Neural progenitor cell (in vitro differentiated cells): Measurements from ENCODE around the gene OR52D1. TPM values are rescaled to one million over a fixed set of nuclear protein-coding genes. Genes with fewer than 3 reads are reported as not detected.

Source experiments
- DNase-seq: peaks from one replicate; pipeline ENCODE4 v3.0.0-alpha.2; 2016; ENCODE audit warnings: low spot score
- H2AFZ ChIP-seq: fragments of 200-600 bp; sonication (generic); replicated peaks from 2 replicates; pipeline ENCODE4 v1.6.1; 2016; ENCODE audit warnings: antibody characterized with exemption
- H3F3A ChIP-seq: fragments of 200-600 bp; sonication (generic); 2 replicates; pipeline ENCODE4 v1.6.1; 2016; ENCODE audit warnings: antibody characterized with exemption, low read depth
- H3K27ac ChIP-seq: fragments of 200-600 bp; sonication (generic); 2 replicates; pipeline ENCODE4 v1.5.1; 2016; ENCODE audit warnings: mild to moderate bottlenecking
- H3K27me3 ChIP-seq: fragments of 200-600 bp; sonication (generic); 2 replicates; pipeline ENCODE4 v1.6.1; 2016; ENCODE audit warnings: mild to moderate bottlenecking, moderate library complexity
- H3K36me3 ChIP-seq: fragments of 200-600 bp; sonication (generic); 2 replicates; pipeline ENCODE4 v1.5.1; 2016
- H3K4me1 ChIP-seq: fragments of 200-600 bp; sonication (generic); 2 replicates; pipeline ENCODE4 v1.6.1; 2016; ENCODE audit warnings: mixed run types
- H3K4me2 ChIP-seq: fragments of 200-600 bp; sonication (generic); 2 replicates; pipeline ENCODE4 v1.6.1; 2016
- H3K4me3 ChIP-seq: fragments of 200-600 bp; sonication (generic); 2 replicates; pipeline ENCODE4 v1.5.1; 2016
- H3K79me2 ChIP-seq: fragments of 200-600 bp; sonication (generic); 2 replicates; pipeline ENCODE4 v1.6.1; 2016; ENCODE audit warnings: low read depth
- H3K9ac ChIP-seq: fragments of 200-600 bp; sonication (generic); 2 replicates; pipeline ENCODE4 v1.6.1; 2016
- H3K9me3 ChIP-seq: fragments of 200-600 bp; sonication (generic); 2 replicates; pipeline ENCODE4 v1.5.1; 2016; ENCODE audit warnings: low read depth
- H4K20me1 ChIP-seq: fragments of 200-600 bp; sonication (generic); 2 replicates; pipeline ENCODE4 v1.6.1; 2016; ENCODE audit warnings: low read depth
- H3K27ac Mint-ChIP-seq: 3 replicates; pipeline ENCODE4 v1.8.0; 2021; ENCODE audit warnings: mixed read lengths
- H3K27me3 Mint-ChIP-seq: 2 replicates; pipeline ENCODE4 v1.8.0; 2022; ENCODE audit warnings: low read depth, mild to moderate bottlenecking, inconsistent platforms, moderate library complexity, mixed read lengths; ENCODE audit not compliant: insufficient read depth
- H3K36me3 Mint-ChIP-seq: 3 replicates; pipeline ENCODE4 v1.8.0; 2021; ENCODE audit warnings: mixed read lengths
- H3K4me1 Mint-ChIP-seq: 3 replicates; pipeline ENCODE4 v1.8.0; 2021; ENCODE audit warnings: mixed read lengths
- H3K4me3 Mint-ChIP-seq: 3 replicates; pipeline ENCODE4 v1.8.0; 2021; ENCODE audit warnings: mild to moderate bottlenecking, moderate library complexity, mixed read lengths
- H3K9me3 Mint-ChIP-seq: 3 replicates; pipeline ENCODE4 v1.8.0; 2020; ENCODE audit warnings: mixed read lengths
- EZH2 ChIP-seq: fragments of 200-600 bp; sonication (generic); IDR thresholded peaks from 2 replicates; pipeline ENCODE4 v1.6.1; 2017; ENCODE audit warnings: antibody characterized with exemption, mild to moderate bottlenecking, moderate library complexity
- EZH2phosphoT487 ChIP-seq: fragments of 200-600 bp; sonication (generic); IDR thresholded peaks from 2 replicates; pipeline ENCODE4 v1.6.1; 2017; ENCODE audit warnings: antibody characterized with exemption
- total RNA-seq: library from RNA; depleted of rRNA; stranded (reverse); fragments of >200 nt; gene quantifications from 2 replicates; pipeline ENCODE4 v1.2.3, GENCODE V29; 2015; ENCODE audit warnings: low replicate concordance
- TF ChIP-seq, protein P1 (sequence below): fragments of 200-600 bp; sonication (generic); IDR thresholded peaks from 2 replicates; pipeline ENCODE4 v1.5.1; 2017; ENCODE audit warnings: antibody characterized with exemption, mild to moderate bottlenecking

The OR52D1 gene
- total RNA-seq, 1 donor from 2014 or later, result not detected

DNA sequence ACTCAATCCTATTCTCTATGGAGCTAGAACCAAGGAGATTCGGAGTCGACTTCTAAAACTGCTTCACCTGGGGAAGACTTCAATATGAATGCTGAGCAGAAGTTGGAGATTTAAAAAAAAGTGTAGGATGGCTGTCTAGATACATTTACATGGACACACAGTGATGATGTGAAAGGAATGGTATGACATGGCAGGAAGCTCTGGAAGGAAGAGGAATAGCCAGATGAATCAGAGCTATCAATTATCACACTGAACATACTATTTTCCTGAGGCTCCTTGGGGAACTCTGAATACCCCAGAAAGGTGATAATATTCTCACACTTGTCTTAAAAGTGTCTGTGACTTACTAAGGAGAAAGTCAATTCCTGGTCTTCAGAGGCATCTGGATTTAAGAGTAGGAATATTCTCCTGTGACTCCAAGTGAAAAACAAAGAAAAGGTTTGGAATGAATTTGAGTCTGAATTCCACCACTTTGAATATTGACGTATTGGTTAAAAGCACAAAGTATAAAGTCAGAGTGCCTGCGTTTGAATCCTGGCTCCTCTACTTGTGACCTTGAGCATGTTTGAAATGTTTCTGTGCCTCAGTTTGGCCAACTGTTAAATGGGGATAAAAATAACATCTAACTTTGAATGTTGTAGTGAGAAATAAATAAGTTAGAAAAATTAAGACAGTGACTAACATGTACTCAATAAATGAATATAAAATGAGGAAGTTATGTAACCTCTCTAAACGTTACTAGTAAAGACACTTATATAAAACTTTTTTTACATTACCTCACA lies 1.3 kb downstream of the OR52D1 start:
- no peak for DNase-seq
- no peaks in the 10 kb centered on the region for H4K20me1 ChIP-seq
- no peak overlapping the region for H3K9ac ChIP-seq
- no peaks in the 10 kb centered on the region for H3F3A ChIP-seq
- Mint-ChIP-seq H3K27me3 (no peaks in the 10 kb centered on the region), H3K36me3 (no peaks in the 10 kb centered on the region), H3K4me1 (no peaks in the 10 kb centered on the region), H3K9me3 (no peaks in the 10 kb centered on the region), H3K27ac (no peak overlapping the region), H3K4me3 (no peak overlapping the region)
- TF ChIP-seq EZH2phosphoT487 (no peak), EZH2 (no peak)
- TF ChIP-seq, protein P1, sequence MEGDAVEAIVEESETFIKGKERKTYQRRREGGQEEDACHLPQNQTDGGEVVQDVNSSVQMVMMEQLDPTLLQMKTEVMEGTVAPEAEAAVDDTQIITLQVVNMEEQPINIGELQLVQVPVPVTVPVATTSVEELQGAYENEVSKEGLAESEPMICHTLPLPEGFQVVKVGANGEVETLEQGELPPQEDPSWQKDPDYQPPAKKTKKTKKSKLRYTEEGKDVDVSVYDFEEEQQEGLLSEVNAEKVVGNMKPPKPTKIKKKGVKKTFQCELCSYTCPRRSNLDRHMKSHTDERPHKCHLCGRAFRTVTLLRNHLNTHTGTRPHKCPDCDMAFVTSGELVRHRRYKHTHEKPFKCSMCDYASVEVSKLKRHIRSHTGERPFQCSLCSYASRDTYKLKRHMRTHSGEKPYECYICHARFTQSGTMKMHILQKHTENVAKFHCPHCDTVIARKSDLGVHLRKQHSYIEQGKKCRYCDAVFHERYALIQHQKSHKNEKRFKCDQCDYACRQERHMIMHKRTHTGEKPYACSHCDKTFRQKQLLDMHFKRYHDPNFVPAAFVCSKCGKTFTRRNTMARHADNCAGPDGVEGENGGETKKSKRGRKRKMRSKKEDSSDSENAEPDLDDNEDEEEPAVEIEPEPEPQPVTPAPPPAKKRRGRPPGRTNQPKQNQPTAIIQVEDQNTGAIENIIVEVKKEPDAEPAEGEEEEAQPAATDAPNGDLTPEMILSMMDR, result no peak
- H3K79me2 ChIP-seq, result no peaks in the 10 kb centered on the region
- H3K4me2 ChIP-seq, result no peak overlapping the region
- H3K4me3 ChIP-seq, result no peak overlapping the region
- H3K27ac ChIP-seq, result no peak overlapping the region
- H3K9me3 ChIP-seq, result no peaks in the 10 kb centered on the region
- no peak overlapping the region for H2AFZ ChIP-seq
- peaks cover 4% of the 10 kb centered on the region for H3K4me1 ChIP-seq
- H3K27me3 ChIP-seq, result no peaks in the 10 kb centered on the region
- no peaks in the 10 kb centered on the region for H3K36me3 ChIP-seq

- Mint-ChIP-seq H3K9me3 (no peaks in the 10 kb centered on the region), H3K4me3 (no peak overlapping the region), H3K27me3 (no peaks in the 10 kb centered on the region), H3K4me1 (no peaks in the 10 kb centered on the region), H3K27ac (no peak overlapping the region), H3K36me3 (no peaks in the 10 kb centered on the region)
- H3K79me2 ChIP-seq, result no peaks in the 10 kb centered on the region
- H3K9ac ChIP-seq, result no peak overlapping the region
- no peak overlapping the region for H3K27ac ChIP-seq
- DNase-seq, result no peak
- H2AFZ ChIP-seq, result no peak overlapping the region
- no peaks in the 10 kb centered on the region for H3K27me3 ChIP-seq
- H3K4me3 ChIP-seq, result no peak overlapping the region
- H3F3A ChIP-seq, result no peaks in the 10 kb centered on the region
- H4K20me1 ChIP-seq, result no peaks in the 10 kb centered on the region
- H3K9me3 ChIP-seq, result no peaks in the 10 kb centered on the region
- H3K4me2 ChIP-seq, result no peak overlapping the region
- H3K4me1 ChIP-seq, result no peaks in the 10 kb centered on the region
- H3K36me3 ChIP-seq, result no peaks in the 10 kb centered on the region
- TF ChIP-seq EZH2phosphoT487 (no peak), EZH2 (no peak)
- TF ChIP-seq, protein P1, result no peak
Observed at GRCh38 chr11:5499671-5500070, 11.2 kb downstream of the OR52D1 start.

DNA sequence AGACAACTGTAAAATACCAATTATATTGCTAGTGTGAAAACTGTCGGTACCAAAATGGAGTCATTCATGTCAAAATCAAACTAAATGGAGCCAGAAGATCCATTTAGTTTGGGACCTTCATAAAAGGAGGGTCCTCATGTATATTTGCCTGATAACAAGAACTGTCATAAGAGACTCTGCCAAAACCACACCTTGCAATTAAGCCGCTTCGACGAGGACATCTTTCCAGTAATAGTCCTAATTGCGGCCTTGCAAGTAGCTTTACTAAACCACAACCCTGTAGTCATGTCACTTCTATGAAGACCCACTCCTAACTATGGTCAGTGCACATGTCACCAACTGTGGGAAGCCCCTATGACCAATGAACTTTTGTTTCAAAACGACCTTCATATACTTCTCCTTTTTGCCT lies 11.9 kb downstream of the OR52D1 start:
- Histone ChIP-seq H3K4me1 (no peaks in the 10 kb centered on the region), H3K36me3 (no peaks in the 10 kb centered on the region), H3K27ac (no peak overlapping the region), H3K4me2 (no peak overlapping the region), H3K27me3 (no peaks in the 10 kb centered on the region), H3K9ac (no peak overlapping the region), H3K79me2 (no peaks in the 10 kb centered on the region), H4K20me1 (no peaks in the 10 kb centered on the region), H3F3A (no peaks in the 10 kb centered on the region), H3K9me3 (no peaks in the 10 kb centered on the region), H2AFZ (no peak overlapping the region), H3K4me3 (no peak overlapping the region)
- H3K4me1 Mint-ChIP-seq, result no peaks in the 10 kb centered on the region
- TF ChIP-seq EZH2phosphoT487 (no peak), EZH2 (no peak)
- TF ChIP-seq, protein P1, result no peak
- no peaks in the 10 kb centered on the region for H3K27me3 Mint-ChIP-seq
- no peak overlapping the region for H3K27ac Mint-ChIP-seq
- no peak for DNase-seq
- no peaks in the 10 kb centered on the region for H3K36me3 Mint-ChIP-seq
- H3K4me3 Mint-ChIP-seq, result no peak overlapping the region
- H3K9me3 Mint-ChIP-seq, result no peaks in the 10 kb centered on the region
